ENCODE data around the gene NTSR2.

DNA sequence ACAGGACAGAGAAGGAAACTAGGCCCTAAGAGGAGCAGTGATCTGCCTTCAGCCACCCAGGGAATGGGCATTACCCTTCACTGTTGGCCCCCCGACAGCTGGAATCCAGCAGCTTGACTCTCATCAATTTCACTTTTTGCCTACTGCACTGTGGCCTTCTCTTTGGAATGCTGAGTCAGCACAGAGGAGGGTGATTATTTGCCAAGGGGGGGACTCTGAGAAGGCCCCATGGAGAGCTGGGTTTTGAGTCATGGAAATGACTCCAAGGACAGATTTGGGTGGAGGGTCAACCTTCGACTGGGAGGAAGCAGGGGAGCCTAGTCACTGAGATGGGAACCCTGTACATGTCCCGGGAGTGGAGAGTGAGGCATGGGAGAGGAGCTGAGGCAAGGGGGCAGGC is 38.1 kb upstream of the NTSR2 start:
- no peak for TF ChIP-seq POLR2A (IDR thresholded peaks at IDR 0.05)
- TF ChIP-seq, protein P1, sequence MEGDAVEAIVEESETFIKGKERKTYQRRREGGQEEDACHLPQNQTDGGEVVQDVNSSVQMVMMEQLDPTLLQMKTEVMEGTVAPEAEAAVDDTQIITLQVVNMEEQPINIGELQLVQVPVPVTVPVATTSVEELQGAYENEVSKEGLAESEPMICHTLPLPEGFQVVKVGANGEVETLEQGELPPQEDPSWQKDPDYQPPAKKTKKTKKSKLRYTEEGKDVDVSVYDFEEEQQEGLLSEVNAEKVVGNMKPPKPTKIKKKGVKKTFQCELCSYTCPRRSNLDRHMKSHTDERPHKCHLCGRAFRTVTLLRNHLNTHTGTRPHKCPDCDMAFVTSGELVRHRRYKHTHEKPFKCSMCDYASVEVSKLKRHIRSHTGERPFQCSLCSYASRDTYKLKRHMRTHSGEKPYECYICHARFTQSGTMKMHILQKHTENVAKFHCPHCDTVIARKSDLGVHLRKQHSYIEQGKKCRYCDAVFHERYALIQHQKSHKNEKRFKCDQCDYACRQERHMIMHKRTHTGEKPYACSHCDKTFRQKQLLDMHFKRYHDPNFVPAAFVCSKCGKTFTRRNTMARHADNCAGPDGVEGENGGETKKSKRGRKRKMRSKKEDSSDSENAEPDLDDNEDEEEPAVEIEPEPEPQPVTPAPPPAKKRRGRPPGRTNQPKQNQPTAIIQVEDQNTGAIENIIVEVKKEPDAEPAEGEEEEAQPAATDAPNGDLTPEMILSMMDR (IDR thresholded peaks at IDR 0.05) = no peak
